Hair follicular keratinocyte (primary cell): ENCODE data around the gene GABRA4. TPM values are rescaled to one million over a fixed set of nuclear protein-coding genes. Genes with fewer than 3 reads are reported as not detected.

ENCODE experiments used
- total RNA-seq: library from RNA; depleted of rRNA; stranded (reverse); fragments of >200 nt; gene quantifications from 2 replicates; pipeline ENCODE4 v1.2.3, GENCODE V29; 2015

Gene GABRA4
- total RNA-seq = not detected in 2 replicates

GRCh38 chr4:46993075-46994006 lies at the start of gene GABRA4:
Gene GABRA4, minus strand, starts transcription at chr4:46993581. Its CDS starts 157 bp downstream, at chr4:46993424.

GRCh38 chr4:47031011-47031678 lies 37.8 kb upstream of the GABRA4 start, which contains the start of gene GABRB1:
Gene GABRB1, plus strand, starts transcription at chr4:47031567.

GRCh38 chr4:46909078-46909477 lies 84.3 kb downstream of the GABRA4 start, which contains the start of gene COX7B2:
Gene COX7B2, minus strand, starts transcription at chr4:46909245. Its CDS starts 174,053 bp downstream, at chr4:46735192.

Other genes with a start within 250 kb of the GABRA4 start
- not detected in 2 replicates for gene COX7B2, start 84.3 kb downstream of the GABRA4 start, total RNA-seq
- gene GABRB1, start 38.0 kb upstream of the GABRA4 start, total RNA-seq = not detected in 2 replicates